CD8-positive, alpha-beta memory T cell (primary cell): ENCODE results near the gene FAM180B. TPM values are rescaled to one million over a fixed set of nuclear protein-coding genes. Genes with fewer than 3 reads are reported as not detected.

Experiments
- CTCF ChIA-PET: fragments of 350-600 bp; sonication (Branson Sonifier 250); formaldehyde crosslinking; loops from one replicate; lab custom pipeline; 2021; ENCODE audit warnings: antibody characterized with exemption; lab: Charles Lee
- POLR2A ChIA-PET: fragments of 350-600 bp; sonication (Branson Sonifier 250); formaldehyde crosslinking; loops from one replicate; lab custom pipeline; 2021; ENCODE audit warnings: antibody characterized with exemption; lab: Charles Lee
- DNase-seq, 5 donors: peaks; one replicate each; pipeline versions ENCODE4 v3.0.0 to v3.0.0-alpha.2; 2020 to 2022; ENCODE audit warnings: mixed read lengths in 1 of 5
- H3K27ac ChIP-seq: one replicate; pipeline ENCODE4 v1.7.0; 2013; ENCODE audit warnings: low read depth, mild to moderate bottlenecking, low read length, moderate library complexity
- H3K27me3 ChIP-seq: 2 replicates; pipeline ENCODE4 v1.7.0; 2013; ENCODE audit warnings: low read length, mild to moderate bottlenecking; ENCODE audit not compliant: insufficient read depth, poor library complexity, severe bottlenecking
- H3K36me3 ChIP-seq: 2 replicates; pipeline ENCODE4 v1.7.0; 2013; ENCODE audit warnings: mild to moderate bottlenecking, low read length, moderate library complexity; ENCODE audit not compliant: insufficient read depth
- H3K4me1 ChIP-seq: 2 replicates; pipeline ENCODE4 v1.7.0; 2013; ENCODE audit warnings: mild to moderate bottlenecking, low read length, moderate library complexity; ENCODE audit not compliant: insufficient read depth
- H3K4me3 ChIP-seq: 2 replicates; pipeline ENCODE4 v1.7.0; 2013; ENCODE audit warnings: mild to moderate bottlenecking, low read length
- H3K9me3 ChIP-seq: 2 replicates; pipeline ENCODE4 v1.7.0; 2013; ENCODE audit warnings: mild to moderate bottlenecking, low read length
- H3K27ac Mint-ChIP-seq, 8 donors: one replicate each; pipeline ENCODE4 v1.8.0; 2020 to 2021; ENCODE audit warnings: mixed read lengths in 8 of 8, mild to moderate bottlenecking in 6 of 8, inconsistent platforms in 3 of 8, moderate library complexity in 3 of 8
- H3K27me3 Mint-ChIP-seq, 2 donors: one replicate each; pipeline ENCODE4 v1.8.0; 2020 to 2021; ENCODE audit warnings: mixed read lengths in 2 of 2, mild to moderate bottlenecking in 1 of 2, moderate library complexity in 1 of 2
- H3K36me3 Mint-ChIP-seq, 3 donors: one replicate each; pipeline ENCODE4 v1.8.0; 2020 to 2021; ENCODE audit warnings: mixed read lengths in 3 of 3, inconsistent platforms in 1 of 3, mild to moderate bottlenecking in 1 of 3
- H3K4me1 Mint-ChIP-seq, 3 donors: one replicate each; pipeline ENCODE4 v1.8.0; 2020 to 2021; ENCODE audit warnings: mixed read lengths in 3 of 3, inconsistent platforms in 1 of 3, mild to moderate bottlenecking in 1 of 3
- H3K4me3 Mint-ChIP-seq, 7 donors: one replicate each; pipeline ENCODE4 v1.8.0; 2020 to 2021; ENCODE audit warnings: mixed read lengths in 7 of 7, mild to moderate bottlenecking in 6 of 7, moderate library complexity in 4 of 7, inconsistent platforms in 2 of 7
- H3K9me3 Mint-ChIP-seq, 5 donors: one replicate each; pipeline ENCODE4 v1.8.0; 2020 to 2022; ENCODE audit warnings: mixed read lengths in 5 of 5, mild to moderate bottlenecking in 3 of 5, moderate library complexity in 2 of 5, inconsistent platforms in 1 of 5
- polyA plus RNA-seq: library from polyadenylated mRNA; unstranded; fragments of 300-500 nt; fragmentation: Illumina TruSeq; gene quantifications from one replicate; pipeline ENCODE4 v1.2.3, GENCODE V29; 2021
- total RNA-seq, 2 experiments: library from RNA; stranded (reverse); gene quantifications; one replicate each; pipeline ENCODE4 v1.2.3, GENCODE V29; 2021

FAM180B gene
- total and polyA plus RNA-seq, 3 experiments from 2014 or later = 0.20 TPM; not detected in 2

DNA sequence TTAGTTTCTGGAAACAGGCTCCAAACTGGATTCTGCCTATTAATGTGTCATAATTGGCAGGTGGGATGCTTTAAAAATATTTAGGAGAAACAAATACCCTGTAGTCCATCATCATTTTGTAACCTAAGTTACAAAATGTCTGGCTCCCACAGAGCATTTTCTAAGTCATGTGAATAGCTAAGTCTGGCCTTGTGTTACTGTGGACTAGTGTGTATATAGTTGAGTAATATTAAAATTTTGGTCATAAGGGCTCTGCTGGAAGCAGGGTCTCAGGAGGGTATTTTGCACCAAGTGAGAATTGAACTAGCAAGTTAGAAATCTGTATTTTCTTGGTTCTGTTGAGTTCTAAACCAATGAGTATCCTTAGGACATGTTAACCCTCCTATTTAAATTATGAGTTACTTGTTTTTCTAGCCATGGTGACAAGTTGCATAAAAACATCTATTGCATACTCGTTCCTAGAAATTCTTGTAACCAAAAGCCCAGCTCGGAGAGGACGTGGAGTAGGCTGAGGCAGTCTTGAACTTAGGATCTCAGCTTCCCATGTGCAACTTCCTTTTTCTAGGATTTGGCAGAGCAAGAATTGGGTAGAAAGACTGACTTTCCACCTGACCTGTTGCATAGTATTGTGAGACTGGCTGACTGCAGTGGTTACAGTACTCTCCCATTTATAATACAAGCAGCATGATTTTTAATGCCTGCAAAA lies 15.7 kb upstream of the FAM180B start:
- CTCF ChIA-PET = interaction anchor here (1.4 kb wide), 1 partner anchor 9 kb away, joined by 4 read pairs; the partner anchor contains the start of genes KBTBD4 and NDUFS3
- Mint-ChIP-seq H3K4me3 (no peak overlapping the region), H3K9me3 (no peaks in the 10 kb centered on the region), H3K36me3 (peaks cover 0 to 59% (median 4%) of the 10 kb centered on the region in 3 donors), H3K27me3 (no peaks in the 10 kb centered on the region), H3K4me1 (peaks cover 15 to 35% (median 23%) of the 10 kb centered on the region in 3 donors), H3K27ac (peak overlapping the region in 4 of 8 donors; percentile 6 to 84 (median 52))
- Histone ChIP-seq H3K4me1 (peaks cover 8% of the 10 kb centered on the region), H3K27ac (no peak overlapping the region), H3K27me3 (no peaks in the 10 kb centered on the region), H3K9me3 (no peaks in the 10 kb centered on the region), H3K4me3 (no peak overlapping the region), H3K36me3 (peaks cover 30% of the 10 kb centered on the region)
- DNase-seq = no peak
- POLR2A ChIA-PET = no interaction called here

DNA sequence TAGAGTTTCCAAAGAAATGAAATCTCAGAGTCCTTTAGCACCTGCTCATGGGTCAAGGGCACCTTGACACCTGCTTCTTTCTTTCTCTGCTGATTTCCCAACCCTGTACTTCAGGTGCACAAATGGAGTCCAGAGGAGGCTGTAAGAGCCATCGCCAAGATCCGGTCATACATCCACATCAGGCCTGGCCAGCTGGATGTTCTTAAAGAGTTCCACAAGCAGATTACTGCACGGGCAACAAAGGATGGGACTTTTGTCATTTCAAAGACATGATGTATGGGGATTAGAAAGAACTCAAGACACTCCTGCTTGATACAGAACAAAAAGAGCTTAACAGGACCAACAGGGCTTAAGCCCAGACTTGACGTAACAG lies 15.1 kb upstream of the FAM180B start:
- Mint-ChIP-seq H3K27ac (peak overlapping the region in 2 of 8 donors; percentile 84 to 89), H3K36me3 (peaks cover 0 to 61% (median 4%) of the 10 kb centered on the region in 3 donors), H3K4me3 (no peak overlapping the region), H3K4me1 (peaks cover 12 to 32% (median 18%) of the 10 kb centered on the region in 3 donors), H3K9me3 (no peaks in the 10 kb centered on the region), H3K27me3 (no peaks in the 10 kb centered on the region)
- no peak for DNase-seq
- H3K27ac ChIP-seq = no peak overlapping the region
- no peaks in the 10 kb centered on the region for H3K27me3 ChIP-seq
- peaks cover 8% of the 10 kb centered on the region for H3K4me1 ChIP-seq
- H3K36me3 ChIP-seq = peaks cover 30% of the 10 kb centered on the region
- CTCF ChIA-PET = no interaction called here
- POLR2A ChIA-PET = no interaction called here
- no peak overlapping the region for H3K4me3 ChIP-seq
- H3K9me3 ChIP-seq = no peaks in the 10 kb centered on the region

DNA sequence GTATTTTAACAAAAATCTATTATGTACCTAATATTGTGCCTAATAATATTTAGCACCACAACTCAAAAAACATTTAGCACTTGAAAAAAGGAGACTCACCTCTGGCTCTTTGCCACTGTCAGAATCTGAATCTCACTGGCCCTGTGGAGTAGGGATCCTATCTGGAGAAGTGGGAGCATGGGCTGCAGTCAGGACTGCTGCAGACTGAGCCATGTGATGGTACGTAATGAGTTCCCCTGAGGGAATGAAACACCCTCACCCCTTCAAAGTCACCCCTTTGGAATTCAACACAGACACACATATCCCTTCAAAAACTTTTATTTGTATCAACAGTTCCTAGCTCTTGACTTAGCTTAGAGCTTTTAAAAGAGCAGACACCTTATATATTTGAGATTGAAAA lies 14.6 kb upstream of the FAM180B start:
- H3K9me3 ChIP-seq = no peaks in the 10 kb centered on the region
- Mint-ChIP-seq H3K4me1 (peaks cover 7 to 32% (median 14%) of the 10 kb centered on the region in 3 donors), H3K27me3 (no peaks in the 10 kb centered on the region), H3K9me3 (no peaks in the 10 kb centered on the region), H3K36me3 (peaks cover 0 to 64% (median 4%) of the 10 kb centered on the region in 3 donors), H3K27ac (peak overlapping the region in 2 of 8 donors; percentile 19 to 36), H3K4me3 (no peak overlapping the region)
- peaks cover 30% of the 10 kb centered on the region for H3K36me3 ChIP-seq
- CTCF ChIA-PET = interaction anchor here (1.1 kb wide), 1 partner anchor 7 kb away, joined by 3 read pairs; no protein-coding TSS in a partner anchor
- no peak for DNase-seq
- POLR2A ChIA-PET = no interaction called here
- H3K27me3 ChIP-seq = no peaks in the 10 kb centered on the region
- no peak overlapping the region for H3K27ac ChIP-seq
- peaks cover 5% of the 10 kb centered on the region for H3K4me1 ChIP-seq
- H3K4me3 ChIP-seq = no peak overlapping the region

DNA sequence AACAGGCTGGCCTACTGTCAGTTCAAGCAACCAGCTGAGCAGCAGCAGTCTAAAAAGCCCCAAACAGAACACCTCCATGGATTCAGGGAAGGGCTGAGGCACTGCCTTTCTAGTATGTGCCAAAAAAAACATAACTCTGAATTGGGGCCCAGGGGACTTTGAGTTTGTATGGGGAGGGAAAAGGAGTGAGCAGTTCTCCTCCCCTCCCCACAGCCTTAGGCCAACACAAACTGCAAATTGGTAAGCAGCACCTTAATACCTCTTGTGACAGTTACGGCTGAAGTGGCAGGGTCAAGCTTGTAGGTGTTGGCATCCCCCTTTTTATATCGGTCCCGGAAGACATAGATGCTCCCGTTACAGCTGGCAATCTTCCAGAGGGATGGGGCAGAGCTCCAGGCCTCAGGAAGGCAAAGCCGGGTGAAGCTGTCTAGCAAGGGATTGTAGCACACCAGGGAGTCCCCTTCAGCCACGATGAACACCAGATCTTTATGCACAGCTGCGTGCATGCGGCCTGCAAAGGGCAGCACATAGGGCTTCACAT lies 13.7 kb upstream of the FAM180B start:
- peaks cover 34% of the 10 kb centered on the region for H3K36me3 ChIP-seq
- no peak overlapping the region for H3K4me3 ChIP-seq
- no peaks in the 10 kb centered on the region for H3K9me3 ChIP-seq
- H3K27me3 ChIP-seq = no peaks in the 10 kb centered on the region
- H3K4me1 ChIP-seq = peaks cover 14% of the 10 kb centered on the region
- Mint-ChIP-seq H3K4me3 (peak overlapping the region in 2 of 7 donors; percentile 12 to 52), H3K36me3 (peaks cover 0 to 68% (median 4%) of the 10 kb centered on the region in 3 donors), H3K9me3 (no peaks in the 10 kb centered on the region), H3K27me3 (no peaks in the 10 kb centered on the region), H3K27ac (no peak overlapping the region), H3K4me1 (peaks cover 14 to 37% (median 22%) of the 10 kb centered on the region in 3 donors)
- ChIA-PET POLR2A (interaction anchor here (1.0 kb wide), 1 partner anchor 20 kb away, joined by 4 read pairs; the partner anchor contains the start of gene CELF1), CTCF (interaction anchor here (1.1 to 1.8 kb wide), 2 partner anchors 8 to 41 kb away, joined by 3 to 4 read pairs; no protein-coding TSS in a partner anchor)
- no peak for DNase-seq
- H3K27ac ChIP-seq = no peak overlapping the region

DNA sequence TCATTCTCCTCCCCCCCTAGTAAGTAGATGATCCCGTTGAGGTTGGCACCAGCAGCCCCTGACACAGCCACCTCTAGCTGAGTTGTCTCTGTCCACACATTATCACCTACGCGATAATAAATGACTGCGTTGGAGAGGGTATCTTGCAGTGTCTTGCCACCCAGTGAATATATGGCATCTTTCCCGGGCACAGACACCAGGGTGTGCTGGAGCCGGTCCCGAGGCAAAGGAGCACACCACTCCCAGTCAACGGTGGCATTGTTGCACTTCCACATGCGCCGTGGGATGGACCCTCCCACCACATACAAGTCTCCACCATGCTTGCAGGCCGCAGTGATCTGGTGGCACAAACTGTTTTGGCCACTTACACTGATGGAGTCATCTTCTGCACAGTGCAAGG lies 13.2 kb upstream of the FAM180B start:
- Histone ChIP-seq H3K9me3 (no peaks in the 10 kb centered on the region), H3K4me3 (no peak overlapping the region), H3K4me1 (peaks cover 19% of the 10 kb centered on the region), H3K27me3 (no peaks in the 10 kb centered on the region), H3K36me3 (peaks cover 34% of the 10 kb centered on the region), H3K27ac (no peak overlapping the region)
- ChIA-PET CTCF (interaction anchor here (0.6 to 1.8 kb wide), 2 partner anchors 22 to 41 kb away, joined by 3 to 4 read pairs; no protein-coding TSS in a partner anchor), POLR2A (interaction anchor here (1.0 kb wide), 1 partner anchor 20 kb away, joined by 4 read pairs; the partner anchor contains the start of gene CELF1)
- no peak for DNase-seq
- H3K36me3 Mint-ChIP-seq = peaks cover 0 to 69% (median 4%) of the 10 kb centered on the region in 3 donors
- H3K27me3 Mint-ChIP-seq = no peaks in the 10 kb centered on the region
- peaks cover 18 to 42% (median 25%) of the 10 kb centered on the region in 3 donors for H3K4me1 Mint-ChIP-seq
- H3K4me3 Mint-ChIP-seq = peak overlapping the region in 1 of 7 donors; percentile 52
- no peaks in the 10 kb centered on the region for H3K9me3 Mint-ChIP-seq
- H3K27ac Mint-ChIP-seq = peak overlapping the region in 1 of 8 donors; percentile 46

DNA sequence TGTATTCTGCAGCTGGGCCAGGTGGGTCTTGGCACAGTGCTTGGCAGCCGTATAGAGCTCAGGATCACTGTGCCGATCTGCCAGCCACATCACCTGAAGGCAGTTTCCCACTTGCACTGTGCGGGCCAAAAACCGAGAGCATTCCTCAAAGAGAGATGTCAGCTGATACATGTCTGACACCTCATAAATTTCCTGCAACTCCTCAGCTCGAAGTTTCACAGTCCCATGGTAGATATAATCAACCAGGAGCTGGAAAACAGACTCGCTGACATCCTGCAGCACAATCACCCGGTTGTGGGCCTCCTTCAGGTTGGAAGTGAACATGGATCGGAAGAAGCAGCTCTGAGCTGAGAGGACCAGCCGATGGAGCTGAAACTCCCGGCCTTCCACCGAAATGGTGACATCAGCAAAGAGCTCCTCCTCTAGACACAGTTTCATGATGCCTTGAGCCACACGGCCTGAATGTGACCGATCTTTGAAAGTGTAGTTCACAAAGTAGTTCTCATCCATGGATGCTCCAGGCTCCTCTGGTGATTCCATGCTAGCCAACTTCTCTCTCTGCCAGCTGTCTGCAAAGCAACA lies 8.9 kb upstream of the FAM180B start:
- no peak for DNase-seq
- Histone ChIP-seq H3K9me3 (no peaks in the 10 kb centered on the region), H3K36me3 (peaks cover 33% of the 10 kb centered on the region), H3K4me1 (peaks cover 34% of the 10 kb centered on the region), H3K27ac (no peak overlapping the region), H3K27me3 (no peaks in the 10 kb centered on the region), H3K4me3 (peak overlapping the region; percentile 89)
- ChIA-PET CTCF (interaction anchor here (0.9 to 2.9 kb wide), 6 partner anchors 8 to 272 kb away, joined by 3 to 10 read pairs (median 3); no protein-coding TSS in a partner anchor), POLR2A (interaction anchor here (0.5 to 3.3 kb wide), 2 partner anchors 12 to 19 kb away, joined by 3 to 19 read pairs; partner anchors contain the start of gene PTPMT1)
- H3K36me3 Mint-ChIP-seq = peaks cover 3 to 71% (median 9%) of the 10 kb centered on the region in 3 donors
- H3K27ac Mint-ChIP-seq = peak overlapping the region in 7 of 8 donors; percentile 75 to 100 (median 98)
- H3K4me3 Mint-ChIP-seq = peak overlapping the region; percentile 96 to 100 (median 99)
- H3K4me1 Mint-ChIP-seq = peaks cover 30 to 58% (median 40%) of the 10 kb centered on the region in 3 donors
- H3K9me3 Mint-ChIP-seq = no peaks in the 10 kb centered on the region
- H3K27me3 Mint-ChIP-seq = peaks cover 0 to 3% of the 10 kb centered on the region in 2 donors

DNA sequence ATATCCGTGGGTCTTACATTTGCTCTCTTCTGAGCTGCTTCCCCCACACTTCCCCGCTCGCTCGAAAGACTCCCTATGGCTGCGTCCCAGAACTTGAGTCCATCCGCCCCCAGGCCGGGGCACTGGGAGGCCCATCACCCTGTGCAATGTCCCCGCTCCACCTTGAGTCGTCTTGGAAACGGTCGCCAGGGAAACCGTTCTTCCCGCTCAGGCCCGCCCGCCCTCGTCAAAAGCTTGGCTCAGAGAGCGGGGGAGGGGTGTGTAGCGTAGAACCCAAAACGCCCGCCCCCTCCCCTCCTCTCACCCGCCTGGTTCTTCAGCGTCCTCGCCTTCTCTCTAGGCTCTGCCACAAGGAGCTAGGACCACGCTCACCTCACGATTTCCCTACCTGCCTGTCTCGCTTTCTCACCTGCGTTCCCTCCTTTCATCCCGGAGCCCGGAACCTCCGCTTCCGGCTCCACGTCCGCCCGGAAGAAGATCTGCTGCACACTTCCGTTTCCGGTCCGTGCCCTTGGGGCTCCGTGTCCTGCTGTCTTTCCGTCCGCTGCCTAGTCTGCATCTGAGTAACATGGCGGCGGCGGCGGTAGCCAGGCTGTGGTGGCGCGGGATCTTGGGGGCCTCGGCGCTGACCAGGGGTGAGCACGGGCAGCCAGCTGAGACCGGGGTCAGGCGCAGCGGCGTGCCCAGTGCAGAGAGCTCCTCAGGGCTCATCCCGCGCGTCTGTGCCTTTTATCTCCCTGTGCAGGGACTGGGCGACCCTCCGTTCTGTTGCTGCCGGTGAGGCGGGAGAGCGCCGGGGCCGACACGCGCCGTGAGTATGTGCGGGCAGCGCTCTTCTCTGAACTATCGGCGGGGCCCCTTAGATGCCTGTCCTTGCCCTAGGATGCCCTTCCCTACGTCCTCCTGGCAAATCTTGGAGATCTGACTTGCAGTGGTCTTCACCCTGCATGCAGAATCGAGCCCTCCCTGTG lies 7.7 kb upstream of the FAM180B start, which contains the start of the genes KBTBD4 and NDUFS3:
TSS of gene KBTBD4 (minus strand) at position 447 of the 971 bp plus-strand sequence. CDS start at position 428, 19 bp downstream.
TSS of gene NDUFS3 (plus strand) at position 551 of the 971 bp plus-strand sequence. CDS start at position 569, 18 bp downstream.
- CTCF ChIA-PET = interaction anchor here (1.2 to 2.9 kb wide), 6 partner anchors 9 to 273 kb away, joined by 3 to 10 read pairs (median 4); no protein-coding TSS in a partner anchor

More for the DNA sequence above, 7.7 kb upstream of the FAM180B start, which contains the start of the genes KBTBD4 and NDUFS3:
- POLR2A ChIA-PET = interaction anchor here (0.6 to 3.3 kb wide), 9 partner anchors 13 to 878 kb away, joined by 3 to 19 read pairs (median 3); partner anchors contain the start of genes AGBL2, ARHGAP1, CELF1 and PTPMT1
- H3K9me3 Mint-ChIP-seq = no peaks in the 10 kb centered on the region
- H3K36me3 ChIP-seq = peaks cover 30% of the 10 kb centered on the region
- DNase-seq = peak; percentile 78 to 92 (median 84)
- peaks cover 28 to 54% (median 34%) of the 10 kb centered on the region in 3 donors for H3K4me1 Mint-ChIP-seq
- H3K9me3 ChIP-seq = no peaks in the 10 kb centered on the region
- peak within 1 kb of the TSS; percentile 92 to 100 (median 98) for H3K27ac Mint-ChIP-seq
- H3K27ac ChIP-seq = peak within 1 kb of the TSS; percentile 84
- peak within 1 kb of the TSS; percentile 96 to 100 (median 99) for H3K4me3 Mint-ChIP-seq
- H3K4me1 ChIP-seq = peaks cover 34% of the 10 kb centered on the region
- peaks cover 7 to 71% (median 12%) of the 10 kb centered on the region in 3 donors for H3K36me3 Mint-ChIP-seq
- H3K27me3 ChIP-seq = no peaks in the 10 kb centered on the region
- H3K27me3 Mint-ChIP-seq = peaks cover 0 to 3% of the 10 kb centered on the region in 2 donors
- H3K4me3 ChIP-seq = peak within 1 kb of the TSS; percentile 89
